Measurements from ENCODE around the gene OCLN. TPM values are rescaled to one million over a fixed set of nuclear protein-coding genes. Genes with fewer than 3 reads are reported as not detected.
"Not testable (repeated sequence)": the region's sequence is repeated elsewhere in the genome, so short reads cannot be mapped to it uniquely, and the experiment has no call there.

The OCLN gene
- total and polyA plus RNA-seq, 2 donors from 2014 or later: 13.5 to 127 TPM

DNA sequence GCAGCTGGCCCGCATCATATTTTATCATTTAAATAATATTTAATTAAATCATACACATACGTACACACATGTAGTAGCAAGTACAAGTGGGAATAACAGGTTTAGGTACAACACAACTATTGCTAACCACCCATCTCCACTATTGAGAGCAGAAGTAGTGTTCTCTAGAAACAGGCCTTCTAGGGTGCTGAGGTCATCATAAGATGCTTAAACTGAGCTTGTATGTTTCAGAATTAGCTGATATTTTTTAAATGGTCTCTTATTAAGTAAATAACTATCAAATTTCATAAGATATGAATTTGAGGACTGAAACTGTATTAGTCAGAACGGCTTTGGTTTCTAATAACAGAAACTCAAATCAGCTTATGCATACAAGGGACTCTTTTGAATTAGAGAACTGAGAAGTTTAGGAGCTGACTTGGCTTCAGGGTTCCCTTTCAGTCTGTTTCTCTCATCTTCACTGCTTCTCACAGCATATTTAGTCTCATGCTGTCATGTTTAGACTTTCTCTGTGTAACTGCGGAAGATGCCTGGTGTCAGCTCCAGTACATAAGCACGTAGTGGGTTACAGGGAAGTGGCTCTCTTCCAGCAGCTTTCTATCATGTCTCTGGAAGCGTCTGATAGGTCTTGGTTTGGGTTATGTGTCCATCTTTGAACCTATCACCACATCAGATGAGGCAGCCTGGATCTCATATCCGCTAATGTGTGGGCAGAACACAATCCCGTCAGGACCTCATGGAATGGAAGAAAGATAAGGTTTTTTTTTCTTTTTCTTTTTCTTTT is 25.0 kb upstream of the OCLN start:
- FAIRE-seq: no peak
- Histone ChIP-seq H3K4me1 (ENCODE audit: control insufficient read depth in 2 of 3, insufficient read depth in 2 of 3, low read depth in 1 of 3, low read length in 3 of 3) (no peaks in the 10 kb centered on the region), H3K36me3 (ENCODE audit: control insufficient read depth in 2 of 3, insufficient read depth in 3 of 3, low read length in 3 of 3) (no peaks in the 10 kb centered on the region), H3K9me3 (ENCODE audit: control insufficient read depth in 2 of 3, insufficient read depth in 1 of 3, low read length in 3 of 3) (no peaks in the 10 kb centered on the region), H3K9ac (ENCODE audit: low read length in 3 of 3) (no peak overlapping the region), H3K4me3 (ENCODE audit: low read length in 3 of 3) (no peak overlapping the region), H3K27me3 (ENCODE audit: control insufficient read depth, insufficient read depth, low read length) (no peaks in the 10 kb centered on the region), H3K27ac (ENCODE audit: low read depth in 2 of 2, low read length in 2 of 2) (no peak overlapping the region)
- TF ChIP-seq, protein P1, sequence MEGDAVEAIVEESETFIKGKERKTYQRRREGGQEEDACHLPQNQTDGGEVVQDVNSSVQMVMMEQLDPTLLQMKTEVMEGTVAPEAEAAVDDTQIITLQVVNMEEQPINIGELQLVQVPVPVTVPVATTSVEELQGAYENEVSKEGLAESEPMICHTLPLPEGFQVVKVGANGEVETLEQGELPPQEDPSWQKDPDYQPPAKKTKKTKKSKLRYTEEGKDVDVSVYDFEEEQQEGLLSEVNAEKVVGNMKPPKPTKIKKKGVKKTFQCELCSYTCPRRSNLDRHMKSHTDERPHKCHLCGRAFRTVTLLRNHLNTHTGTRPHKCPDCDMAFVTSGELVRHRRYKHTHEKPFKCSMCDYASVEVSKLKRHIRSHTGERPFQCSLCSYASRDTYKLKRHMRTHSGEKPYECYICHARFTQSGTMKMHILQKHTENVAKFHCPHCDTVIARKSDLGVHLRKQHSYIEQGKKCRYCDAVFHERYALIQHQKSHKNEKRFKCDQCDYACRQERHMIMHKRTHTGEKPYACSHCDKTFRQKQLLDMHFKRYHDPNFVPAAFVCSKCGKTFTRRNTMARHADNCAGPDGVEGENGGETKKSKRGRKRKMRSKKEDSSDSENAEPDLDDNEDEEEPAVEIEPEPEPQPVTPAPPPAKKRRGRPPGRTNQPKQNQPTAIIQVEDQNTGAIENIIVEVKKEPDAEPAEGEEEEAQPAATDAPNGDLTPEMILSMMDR (IDR thresholded peaks at IDR 0.05; ENCODE audit: borderline replicate concordance, extremely low read depth, insufficient read depth): no peak
- DNase-seq: no peak
- intact Hi-C loops (cut with DNase I): no loop called here

DNA sequence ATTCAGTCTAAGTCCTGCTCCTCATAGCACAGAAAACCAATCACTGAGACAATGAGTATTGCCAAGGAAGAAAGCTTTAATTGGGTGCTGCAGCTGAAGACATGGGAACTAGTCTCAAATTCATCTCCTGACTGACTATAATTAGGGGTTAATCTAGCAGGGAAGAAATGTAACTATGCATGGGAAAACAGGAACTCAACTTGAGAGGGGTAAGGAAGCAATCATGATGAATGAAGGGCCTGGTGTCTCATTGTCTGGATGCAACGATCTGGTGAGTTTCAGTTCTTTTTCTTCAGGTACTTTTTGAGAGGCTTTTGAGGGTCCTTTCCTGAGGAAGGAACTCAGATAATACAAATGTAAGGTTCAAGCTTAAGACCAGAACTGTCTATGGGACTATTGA is 24.0 kb upstream of the OCLN start:
- H3K4me1 ChIP-seq (ENCODE audit: control insufficient read depth in 2 of 3, insufficient read depth in 2 of 3, low read depth in 1 of 3, low read length in 3 of 3): no peaks in the 10 kb centered on the region
- FAIRE-seq (no peak), DNase-seq (no peak)
- H3K9me3 ChIP-seq (ENCODE audit: control insufficient read depth in 2 of 3, insufficient read depth in 1 of 3, low read length in 3 of 3): no peaks in the 10 kb centered on the region
- no peaks in the 10 kb centered on the region for H3K36me3 ChIP-seq (ENCODE audit: control insufficient read depth in 2 of 3, insufficient read depth in 3 of 3, low read length in 3 of 3)
- no peaks in the 10 kb centered on the region for H3K27me3 ChIP-seq (ENCODE audit: control insufficient read depth, insufficient read depth, low read length)
- no peak overlapping the region for H3K27ac ChIP-seq (ENCODE audit: low read depth in 2 of 2, low read length in 2 of 2)
- H3K9ac ChIP-seq (ENCODE audit: low read length in 3 of 3): no peak overlapping the region
- intact Hi-C loops (cut with DNase I): no loop called here
- TF ChIP-seq, protein P1 (IDR thresholded peaks at IDR 0.05; ENCODE audit: borderline replicate concordance, extremely low read depth, insufficient read depth): no peak
- no peak overlapping the region for H3K4me3 ChIP-seq (ENCODE audit: low read length in 3 of 3)

DNA sequence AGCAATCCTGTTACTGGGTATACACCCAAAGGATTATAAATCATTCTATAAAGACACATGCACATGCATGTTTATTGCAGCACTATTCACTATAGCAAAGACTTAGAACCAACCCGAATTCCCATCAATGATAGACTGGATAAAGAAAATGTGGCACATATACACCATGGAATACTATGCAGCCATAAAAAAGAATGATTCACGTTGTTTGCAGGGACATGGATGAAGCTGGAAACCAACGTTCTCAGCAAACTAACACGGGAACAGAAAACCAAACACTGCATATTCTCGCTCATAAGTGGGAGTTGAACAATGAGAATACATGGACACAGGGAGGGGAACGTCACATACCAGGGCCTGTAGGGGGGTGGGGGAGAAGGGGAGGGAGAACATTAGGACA is 21.1 kb upstream of the OCLN start:
- H3K36me3 ChIP-seq (ENCODE audit: control insufficient read depth in 2 of 3, insufficient read depth in 3 of 3, low read length in 3 of 3); FAIRE-seq; intact Hi-C loops (cut with DNase I); H3K9me3 ChIP-seq (ENCODE audit: control insufficient read depth in 2 of 3, insufficient read depth in 1 of 3, low read length in 3 of 3); H3K4me3 ChIP-seq (ENCODE audit: low read length in 3 of 3); H3K27me3 ChIP-seq (ENCODE audit: control insufficient read depth, insufficient read depth, low read length); DNase-seq; H3K4me1 ChIP-seq (ENCODE audit: control insufficient read depth in 2 of 3, insufficient read depth in 2 of 3, low read depth in 1 of 3, low read length in 3 of 3); H3K27ac ChIP-seq (ENCODE audit: low read depth in 2 of 2, low read length in 2 of 2); H3K9ac ChIP-seq (ENCODE audit: low read length in 3 of 3): not testable (repeated sequence)

DNA sequence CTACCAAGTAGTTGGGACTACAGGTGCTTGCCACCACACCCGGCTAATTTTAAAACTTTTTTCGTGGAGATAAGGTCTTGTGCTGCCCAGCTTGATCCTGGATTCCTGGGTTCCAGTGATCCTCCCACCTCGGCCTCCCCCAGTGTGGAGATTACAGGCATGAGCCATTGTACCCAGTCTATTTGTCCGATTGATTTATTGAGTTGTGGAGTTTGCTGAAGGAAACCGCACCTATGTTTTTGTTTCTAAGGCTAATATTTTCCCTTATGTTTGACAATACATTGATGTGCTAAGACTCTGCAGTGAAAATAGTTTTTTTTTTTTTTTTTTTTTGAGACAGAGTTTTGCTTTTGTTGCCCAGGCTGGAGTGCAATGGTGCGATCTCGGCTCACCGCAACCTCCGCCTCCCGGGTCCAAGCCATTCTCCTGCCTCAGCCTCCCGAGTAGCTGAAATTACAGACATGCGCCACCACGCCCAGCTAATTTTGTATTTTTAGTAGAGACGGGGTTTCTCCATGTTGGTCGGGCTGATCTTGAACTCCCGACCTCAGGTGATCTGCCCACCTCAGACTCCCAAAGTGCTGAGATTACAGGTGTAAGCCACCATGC is 20.0 kb upstream of the OCLN start:
- H3K9ac ChIP-seq (ENCODE audit: low read length in 3 of 3); H3K27me3 ChIP-seq (ENCODE audit: control insufficient read depth, insufficient read depth, low read length); intact Hi-C loops (cut with DNase I); H3K36me3 ChIP-seq (ENCODE audit: control insufficient read depth in 2 of 3, insufficient read depth in 3 of 3, low read length in 3 of 3); H3K4me1 ChIP-seq (ENCODE audit: control insufficient read depth in 2 of 3, insufficient read depth in 2 of 3, low read depth in 1 of 3, low read length in 3 of 3); FAIRE-seq; H3K9me3 ChIP-seq (ENCODE audit: control insufficient read depth in 2 of 3, insufficient read depth in 1 of 3, low read length in 3 of 3); DNase-seq; H3K4me3 ChIP-seq (ENCODE audit: low read length in 3 of 3); H3K27ac ChIP-seq (ENCODE audit: low read depth in 2 of 2, low read length in 2 of 2): not testable (repeated sequence)
